Occipital lobe (tissue), 2 donors: ENCODE results near the gene ITSN1. TPM values are rescaled to one million over a fixed set of nuclear protein-coding genes. Genes with fewer than 3 reads are reported as not detected.
"Not testable (repeated sequence)": the region's sequence is repeated elsewhere in the genome, so short reads cannot be mapped to it uniquely, and the experiment has no call there.

Experiments
- DNase-seq: peaks from one replicate; lab custom pipeline; 2025; lab: John Stamatoyannopoulos, UW
- total RNA-seq: library from RNA; depleted of rRNA; stranded (reverse); fragments of >200 nt; gene quantifications from one replicate; pipeline ENCODE4 v1.2.3, GENCODE V29; 2014

The ITSN1 gene
- total RNA-seq: 77.8 TPM

GRCh38 chr21:33642027-33642895, at the start of gene ITSN1:
Gene ITSN1, plus strand, starts transcription at chr21:33642501. Its CDS starts 76,328 bp downstream, at chr21:33718829.
- DNase-seq: peak; percentile 100

GRCh38 chr21:33598051-33598450, 44.2 kb upstream of the ITSN1 start:
- DNase-seq: no peak

GRCh38 chr21:33608559-33608958, 33.7 kb upstream of the ITSN1 start:
- DNase-seq: no peak

- DNase-seq: no peak
Measured at GRCh38 chr21:33611006-33611744, 31.1 kb upstream of the ITSN1 start.

- DNase-seq: not testable (repeated sequence)
Measured at GRCh38 chr21:33617565-33617964, 24.7 kb upstream of the ITSN1 start.

- DNase-seq: no peak
Measured at GRCh38 chr21:33618407-33618806, 23.9 kb upstream of the ITSN1 start.

- no peak for DNase-seq
Measured at GRCh38 chr21:33619726-33620125, 22.6 kb upstream of the ITSN1 start.

- no peak for DNase-seq
Measured at GRCh38 chr21:33622253-33622652, 20.0 kb upstream of the ITSN1 start.

GRCh38 chr21:33626151-33626550, 16.1 kb upstream of the ITSN1 start:
- DNase-seq: not testable (repeated sequence)

GRCh38 chr21:33634254-33634653, 8.0 kb upstream of the ITSN1 start:
- DNase-seq: no peak

- DNase-seq: no peak
Measured at GRCh38 chr21:33640697-33641351, 1.5 kb upstream of the ITSN1 start.

GRCh38 chr21:33641352-33642026, 812 bp upstream of the ITSN1 start, which contains the start of gene CRYZL1:
Gene CRYZL1, minus strand, starts transcription at chr21:33641741. Its CDS starts 10,190 bp downstream, at chr21:33631551.
- peak; percentile 100 for DNase-seq

- no peak for DNase-seq
Measured at GRCh38 chr21:33642896-33643657, 776 bp downstream of the ITSN1 start.

GRCh38 chr21:33643658-33644311, 1.5 kb downstream of the ITSN1 start:
- no peak for DNase-seq

- DNase-seq: no peak
Measured at GRCh38 chr21:33644383-33645074, 2.2 kb downstream of the ITSN1 start.

GRCh38 chr21:33645730-33646129, 3.4 kb downstream of the ITSN1 start:
- no peak for DNase-seq

- DNase-seq: no peak
Measured at GRCh38 chr21:33647587-33647986, 5.3 kb downstream of the ITSN1 start.

- DNase-seq: no peak
Measured at GRCh38 chr21:33648555-33648954, 6.3 kb downstream of the ITSN1 start.

- no peak for DNase-seq
Measured at GRCh38 chr21:33650230-33650629, 7.9 kb downstream of the ITSN1 start.
